Left lung (tissue), 10 donors: ENCODE results near the gene FBXO28. TPM values are rescaled to one million over a fixed set of nuclear protein-coding genes. Genes with fewer than 3 reads are reported as not detected.

Source experiments
- ATAC-seq: fragments of 200-7000 bp; cut with Tn5 transposase; one replicate; pipeline ENCODE4 v1.9.1; 2020; ENCODE audit warnings: moderate library complexity
- DNase-seq, 4 donors: peaks; one replicate each; pipeline ENCODE4 v3.0.0-alpha.2; 2013 to 2020
- H3K27ac ChIP-seq, 2 donors: fragments of 200-600 bp; sonication (generic) in 1 of 2; one replicate each; pipeline versions ENCODE4 v1.5.0 to v1.8.0; 2020 to 2021
- H3K27me3 ChIP-seq, 2 donors: fragments of 200-600 bp; sonication (generic) in 1 of 2; one replicate each; pipeline versions ENCODE4 v1.5.0 to v1.8.0; 2020 to 2021
- H3K36me3 ChIP-seq, 2 donors: fragments of 200-600 bp; sonication (generic) in 1 of 2; one replicate each; pipeline versions ENCODE4 v1.5.0 to v1.8.0; 2020 to 2021
- H3K4me1 ChIP-seq, 2 donors: fragments of 200-600 bp; one replicate each; pipeline ENCODE4 v1.8.0; 2021
- H3K4me3 ChIP-seq, 2 donors: fragments of 200-600 bp; sonication (generic) in 1 of 2; one replicate each; pipeline versions ENCODE4 v1.5.0 to v1.8.0; 2020 to 2021; ENCODE audit warnings: mild to moderate bottlenecking in 1 of 2
- H3K9me3 ChIP-seq, 2 donors: fragments of 200-600 bp; sonication (generic) in 1 of 2; one replicate each; pipeline versions ENCODE4 v1.5.0 to v1.8.0; 2020 to 2021
- intact Hi-C, 2 donors: fragments of 100-400 bp; cut with DNase I; formaldehyde crosslinking; loops; one replicate each; pipeline versions ENCODE4 v1.11.2 to v1.14.2; 2022
- polyA plus RNA-seq, 6 donors: library from polyadenylated mRNA; unstranded; fragments of 120-200 nt; gene quantifications; one replicate each; pipeline ENCODE4 v1.2.1, GENCODE V29; 2013; ENCODE audit not compliant: insufficient read length in 6 of 6
- total RNA-seq, 2 donors: library from RNA; stranded (reverse); fragmentation: NEBNext Ultra II Directional; extraction: Animal tissue kit (Norgen Biotek cat#: 25700); gene quantifications; one replicate each; pipeline ENCODE4 v1.2.1, GENCODE V29; 2021
- TF ChIP-seq, protein P1 (sequence below), 2 donors: fragments of 200-600 bp; sonication (generic) in 1 of 2; IDR thresholded peaks; one replicate each; pipeline versions ENCODE4 v1.5.0 to v1.8.0; 2021; ENCODE audit warnings: antibody characterized with exemption in 2 of 2
- donor health status: DM: no; HTN: yes; CAD: no.
- donor health status: DM: no; HTN: no; CAD: no.

The FBXO28 gene
- total and polyA plus RNA-seq, 8 donors, result 26.7 to 33.6 (median 32.0) TPM

DNA sequence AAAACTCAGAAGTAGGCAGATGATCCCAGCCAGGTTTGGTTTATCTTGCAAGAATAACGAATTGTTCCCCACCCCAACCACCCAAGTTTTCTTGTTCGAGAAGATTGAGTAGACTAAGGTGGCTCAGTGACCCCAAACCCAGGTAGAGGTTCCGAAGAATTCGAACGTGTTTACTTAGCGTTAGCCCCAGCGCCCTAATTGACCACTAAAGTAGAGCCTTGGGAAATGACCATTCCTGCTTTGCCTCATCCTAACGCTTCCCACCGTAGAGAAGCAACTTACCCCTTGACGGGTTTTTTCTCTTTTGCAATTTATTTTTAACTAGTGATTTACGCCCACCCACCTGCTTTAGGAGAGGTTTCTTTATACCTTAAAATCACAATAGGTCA is 870 bp downstream of the FBXO28 start:
- Histone ChIP-seq H3K36me3 (no peaks in the 10 kb centered on the region), H3K4me1 (peaks cover 15 to 28% of the 10 kb centered on the region in 2 donors), H3K9me3 (no peaks in the 10 kb centered on the region), H3K27ac (peak overlapping the region; percentile 92 to 96), H3K4me3 (peak overlapping the region; percentile 77 to 79), H3K27me3 (peaks cover 0 to 3% of the 10 kb centered on the region in 2 donors)
- DNase-seq (no peak), ATAC-seq (peak; percentile 33)
- intact Hi-C loops, result loop anchor here in 1 of 2 donors (5.0 kb wide), 1 partner anchor 218 kb away; the partner anchor contains the start of gene NVL
- TF ChIP-seq, protein P1, sequence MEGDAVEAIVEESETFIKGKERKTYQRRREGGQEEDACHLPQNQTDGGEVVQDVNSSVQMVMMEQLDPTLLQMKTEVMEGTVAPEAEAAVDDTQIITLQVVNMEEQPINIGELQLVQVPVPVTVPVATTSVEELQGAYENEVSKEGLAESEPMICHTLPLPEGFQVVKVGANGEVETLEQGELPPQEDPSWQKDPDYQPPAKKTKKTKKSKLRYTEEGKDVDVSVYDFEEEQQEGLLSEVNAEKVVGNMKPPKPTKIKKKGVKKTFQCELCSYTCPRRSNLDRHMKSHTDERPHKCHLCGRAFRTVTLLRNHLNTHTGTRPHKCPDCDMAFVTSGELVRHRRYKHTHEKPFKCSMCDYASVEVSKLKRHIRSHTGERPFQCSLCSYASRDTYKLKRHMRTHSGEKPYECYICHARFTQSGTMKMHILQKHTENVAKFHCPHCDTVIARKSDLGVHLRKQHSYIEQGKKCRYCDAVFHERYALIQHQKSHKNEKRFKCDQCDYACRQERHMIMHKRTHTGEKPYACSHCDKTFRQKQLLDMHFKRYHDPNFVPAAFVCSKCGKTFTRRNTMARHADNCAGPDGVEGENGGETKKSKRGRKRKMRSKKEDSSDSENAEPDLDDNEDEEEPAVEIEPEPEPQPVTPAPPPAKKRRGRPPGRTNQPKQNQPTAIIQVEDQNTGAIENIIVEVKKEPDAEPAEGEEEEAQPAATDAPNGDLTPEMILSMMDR (IDR thresholded peaks at IDR 0.05), result no peak

DNA sequence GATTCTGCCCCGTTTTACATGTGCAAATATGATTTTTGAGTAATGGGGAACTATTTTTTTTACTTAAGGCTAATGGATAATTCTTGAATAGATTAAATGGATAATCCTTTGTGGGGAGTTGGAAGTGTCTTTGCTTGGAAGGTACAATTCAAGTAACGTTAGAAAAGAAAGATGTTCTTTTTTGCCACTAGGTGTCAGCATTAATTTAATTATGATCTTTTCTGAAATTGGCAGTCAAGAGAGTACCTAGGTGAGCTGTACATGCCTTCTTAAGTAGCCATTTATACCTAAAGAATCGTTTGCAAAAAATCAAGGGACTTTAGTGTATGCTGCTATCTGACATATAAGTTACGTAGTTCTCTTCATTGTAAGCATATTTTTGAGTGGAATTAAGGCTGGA is 2.2 kb downstream of the FBXO28 start:
- TF ChIP-seq, protein P1 (IDR thresholded peaks at IDR 0.05), result peak; percentile 44 to 53
- Histone ChIP-seq H3K27ac (no peak overlapping the region), H3K4me1 (peaks cover 15 to 33% of the 10 kb centered on the region in 2 donors), H3K4me3 (no peak overlapping the region), H3K36me3 (no peaks in the 10 kb centered on the region), H3K27me3 (no peaks in the 10 kb centered on the region), H3K9me3 (no peaks in the 10 kb centered on the region)
- ATAC-seq (peak; percentile 51), DNase-seq (peak in 2 of 4 donors; percentile 32 to 35)
- intact Hi-C loops, result loop anchor here in 1 of 2 donors (5.0 kb wide), 1 partner anchor 216 kb away; the partner anchor contains the start of gene NVL

DNA sequence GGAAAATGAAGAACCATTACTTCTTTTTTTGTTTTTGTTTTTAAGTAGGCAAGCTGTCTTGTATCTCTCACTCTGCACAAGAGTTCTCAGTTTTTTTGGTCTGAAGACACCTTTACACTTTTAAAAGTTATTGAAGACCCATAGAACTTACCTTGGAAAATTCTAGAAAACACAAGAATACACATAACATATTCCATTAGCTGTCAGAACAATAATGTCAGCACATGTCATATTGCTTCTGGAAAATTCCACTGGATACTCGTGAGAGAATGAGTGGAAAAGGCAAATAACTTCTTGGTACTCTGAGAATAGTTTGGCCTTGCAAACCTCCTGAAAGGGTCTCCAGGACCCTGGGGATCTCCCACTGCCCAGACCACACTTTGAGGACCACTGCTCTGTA is 4.8 kb downstream of the FBXO28 start:
- Histone ChIP-seq H3K9me3 (no peaks in the 10 kb centered on the region), H3K4me1 (peaks cover 12 to 33% of the 10 kb centered on the region in 2 donors), H3K27ac (no peak overlapping the region), H3K36me3 (no peaks in the 10 kb centered on the region), H3K27me3 (no peaks in the 10 kb centered on the region), H3K4me3 (no peak overlapping the region)
- ATAC-seq (no peak), DNase-seq (no peak)
- intact Hi-C loops, result loop anchor here in 1 of 2 donors (5.0 kb wide), 1 partner anchor 214 kb away; the partner anchor contains the start of gene NVL
- TF ChIP-seq, protein P1 (IDR thresholded peaks at IDR 0.05), result no peak

DNA sequence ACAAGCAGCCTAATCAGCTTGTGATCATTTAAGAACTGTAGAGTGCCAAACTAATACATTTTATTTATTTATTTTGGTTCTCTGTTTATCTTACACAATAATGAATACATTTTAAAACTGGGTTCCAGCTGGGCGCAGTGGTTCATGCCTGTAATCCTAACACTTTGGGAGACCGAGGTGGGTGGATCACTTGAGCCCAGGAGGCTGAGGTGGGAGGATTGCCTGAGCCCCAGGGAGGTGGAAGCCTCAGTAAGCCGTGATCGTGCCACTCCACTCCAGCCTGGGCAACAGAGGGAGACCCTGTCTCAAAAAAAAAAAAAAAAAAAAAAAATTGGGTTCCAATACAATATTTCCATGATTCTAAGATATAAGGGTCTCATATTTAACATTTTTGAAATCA is 9.2 kb downstream of the FBXO28 start:
- intact Hi-C loops, result no loop called here
- no peak for ATAC-seq
- TF ChIP-seq, protein P1 (IDR thresholded peaks at IDR 0.05), result no peak

DNA sequence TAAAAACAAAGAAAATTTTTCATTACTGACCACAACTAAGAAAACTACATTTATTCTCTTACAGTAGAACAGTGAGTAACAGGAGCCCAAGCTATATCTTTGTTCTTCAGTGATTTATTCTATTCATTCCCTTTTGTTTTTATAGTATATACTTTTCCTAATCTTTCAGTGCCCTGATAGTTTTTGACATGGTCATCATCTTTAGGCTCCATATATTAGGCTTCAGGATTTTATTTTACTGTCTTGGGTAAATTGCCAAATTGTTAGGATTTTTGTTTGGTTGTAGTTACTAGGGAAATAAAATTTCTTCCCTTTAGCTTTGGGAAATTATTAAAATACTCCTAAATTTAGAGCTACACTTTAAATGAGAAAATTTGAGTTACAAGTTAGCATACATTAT is 10.3 kb downstream of the FBXO28 start:
- no peaks in the 10 kb centered on the region for H3K9me3 ChIP-seq
- H3K27me3 ChIP-seq, result no peaks in the 10 kb centered on the region
- TF ChIP-seq, protein P1 (IDR thresholded peaks at IDR 0.05), result no peak
- H3K27ac ChIP-seq, result no peak overlapping the region
- H3K4me1 ChIP-seq, result peaks cover 4 to 5% of the 10 kb centered on the region in 2 donors
- no peaks in the 10 kb centered on the region for H3K36me3 ChIP-seq
- no peak for ATAC-seq
- no peak for DNase-seq
- intact Hi-C loops, result no loop called here
- no peak overlapping the region for H3K4me3 ChIP-seq

More for the DNA sequence above, 9.2 kb downstream of the FBXO28 start:
- Histone ChIP-seq H3K9me3 (no peaks in the 10 kb centered on the region), H3K4me1 (peaks cover 4 to 5% of the 10 kb centered on the region in 2 donors), H3K36me3 (no peaks in the 10 kb centered on the region), H3K27ac (no peak overlapping the region), H3K4me3 (no peak overlapping the region), H3K27me3 (no peaks in the 10 kb centered on the region)
- DNase-seq, result no peak
